Measurements from ENCODE around the gene PI4KA.
"Not testable (repeated sequence)": the region's sequence is repeated elsewhere in the genome, so short reads cannot be mapped to it uniquely, and the experiment has no call there.

Gene PI4KA

DNA sequence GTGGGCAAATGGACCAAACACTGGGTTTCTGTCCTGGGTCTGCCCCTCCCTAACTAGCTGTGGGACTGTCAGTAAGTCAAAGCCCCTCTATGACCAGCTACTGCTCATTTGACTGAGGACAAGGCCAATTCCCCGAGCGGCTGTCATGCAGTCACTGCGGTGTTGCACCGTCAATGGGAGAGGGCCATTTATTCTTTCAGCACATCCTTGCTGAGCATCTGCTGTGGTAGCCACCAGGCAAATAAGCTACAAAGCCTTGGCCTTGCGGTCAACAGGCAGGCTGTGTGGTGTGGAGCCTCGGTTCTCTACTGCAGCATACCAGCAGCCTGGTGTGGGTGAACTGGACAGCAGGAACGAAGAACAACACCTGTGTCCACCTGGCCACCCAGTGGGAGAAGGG is 110.5 kb downstream of the PI4KA start:
- DNase-seq (ENCODE audit: low read depth), result no peak

DNA sequence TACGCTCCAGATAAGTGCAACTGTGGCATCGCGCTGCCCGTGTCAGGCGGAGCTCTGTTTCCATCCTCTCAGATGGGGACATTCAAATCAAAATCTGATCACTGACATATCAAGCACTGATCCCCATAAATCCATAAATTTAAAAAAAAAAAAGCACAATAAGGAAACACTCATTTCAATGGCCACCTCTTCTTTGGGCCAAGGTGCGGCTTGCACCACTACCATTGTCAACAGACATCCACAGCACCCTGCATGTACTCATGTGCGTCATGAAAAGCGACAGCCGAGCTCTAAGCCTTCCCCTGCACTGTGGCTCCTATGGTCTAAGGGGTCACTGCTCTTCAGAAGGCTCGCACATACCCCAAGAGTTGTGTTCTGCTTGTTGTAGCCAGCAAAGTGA is 111.4 kb downstream of the PI4KA start:
- DNase-seq (ENCODE audit: low read depth), result no peak

DNA sequence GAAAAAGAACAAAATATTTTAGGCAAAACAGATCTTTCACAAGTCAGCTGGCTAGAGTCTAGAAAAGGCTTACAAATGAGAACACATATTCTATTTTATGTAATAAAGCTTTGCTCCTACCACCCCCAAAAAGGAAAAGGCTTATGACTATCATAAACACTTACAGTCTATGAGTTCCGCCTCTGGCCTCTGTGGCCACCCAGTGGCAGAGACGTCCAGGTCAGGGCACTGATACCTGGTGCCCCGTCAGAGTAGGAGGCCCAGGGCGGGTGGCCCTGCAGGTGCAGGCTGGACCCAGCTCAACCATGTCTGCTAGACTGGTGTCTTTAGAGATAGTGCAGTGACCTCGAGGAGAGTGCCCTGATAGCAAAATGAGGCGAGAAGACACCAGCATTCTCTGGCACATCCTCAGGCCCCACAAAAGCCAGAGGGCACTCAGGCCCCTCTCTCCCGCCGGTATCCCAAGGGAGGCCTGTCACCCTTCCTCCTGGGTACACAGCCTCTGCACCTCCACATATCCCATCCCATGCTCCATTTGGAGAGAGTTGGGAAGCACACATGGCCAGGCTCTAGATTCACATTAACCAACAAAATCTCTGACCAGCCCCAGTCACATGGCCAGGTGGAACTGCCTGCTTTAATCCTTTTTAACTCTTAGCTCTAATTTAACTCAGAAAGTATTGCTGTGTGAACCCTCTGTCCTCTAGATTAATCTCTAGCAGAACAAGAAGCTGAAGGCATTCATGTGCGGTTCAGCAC is 112.0 kb downstream of the PI4KA start:
- DNase-seq (ENCODE audit: low read depth), result no peak

DNA sequence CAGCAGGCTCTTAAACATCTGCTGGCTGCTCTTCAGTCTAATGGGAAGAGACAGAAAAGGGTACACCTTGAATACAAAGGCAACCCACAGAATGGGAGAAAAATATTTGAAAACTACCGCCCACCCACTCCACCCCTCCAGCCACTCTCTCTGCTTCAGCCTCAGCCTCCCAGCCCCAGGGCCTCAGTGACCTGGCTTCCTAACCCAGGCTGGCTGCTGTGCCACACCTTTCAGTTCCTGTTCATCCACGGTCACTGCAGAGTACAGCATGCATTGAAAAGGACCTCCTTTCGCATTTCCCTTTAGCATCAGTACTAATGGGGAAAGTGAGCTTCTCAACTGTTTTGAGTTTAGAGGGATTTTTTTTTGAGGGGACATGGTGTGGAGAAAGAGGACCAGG is 113.5 kb downstream of the PI4KA start:
- no peak for DNase-seq (ENCODE audit: low read depth)

DNA sequence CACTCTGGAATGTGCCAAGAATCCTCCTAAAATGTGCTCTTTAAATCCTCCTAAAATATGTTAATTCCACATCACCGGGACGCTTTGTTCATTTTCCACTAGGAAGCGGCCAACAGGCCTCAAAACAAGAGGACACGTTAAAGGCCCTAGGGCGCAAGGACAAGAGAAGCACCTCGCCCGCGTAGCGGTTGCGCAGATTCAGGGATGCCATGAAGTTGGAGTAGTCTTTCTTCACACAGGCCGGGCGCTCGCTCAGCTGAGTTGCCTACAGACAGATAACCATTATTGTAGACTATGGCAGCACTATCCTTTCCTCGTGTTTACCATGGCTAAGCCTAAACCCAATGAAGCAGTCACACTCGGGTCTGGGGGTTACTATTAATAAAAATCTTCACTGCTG is 114.2 kb downstream of the PI4KA start:
- no peak for DNase-seq (ENCODE audit: low read depth)

DNA sequence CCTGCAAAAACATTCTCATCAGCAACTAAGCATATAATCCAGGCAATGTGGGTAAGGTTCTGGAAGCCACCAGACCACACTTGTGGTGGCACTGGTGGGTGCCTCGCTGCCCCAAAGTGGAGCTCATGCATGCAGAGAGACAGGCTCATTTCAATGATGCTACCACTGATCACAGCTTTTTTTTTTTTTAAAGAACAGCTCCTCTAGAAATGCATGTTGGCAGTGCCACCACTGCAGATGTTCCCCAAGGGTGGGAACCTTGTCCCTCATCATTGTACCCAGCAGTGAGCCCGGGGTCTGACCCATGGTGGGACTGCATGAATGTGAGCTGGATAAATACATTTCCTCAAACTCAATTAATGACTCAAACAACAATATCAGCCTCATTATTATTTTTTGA is 115.8 kb downstream of the PI4KA start:
- DNase-seq (ENCODE audit: low read depth), result no peak

DNA sequence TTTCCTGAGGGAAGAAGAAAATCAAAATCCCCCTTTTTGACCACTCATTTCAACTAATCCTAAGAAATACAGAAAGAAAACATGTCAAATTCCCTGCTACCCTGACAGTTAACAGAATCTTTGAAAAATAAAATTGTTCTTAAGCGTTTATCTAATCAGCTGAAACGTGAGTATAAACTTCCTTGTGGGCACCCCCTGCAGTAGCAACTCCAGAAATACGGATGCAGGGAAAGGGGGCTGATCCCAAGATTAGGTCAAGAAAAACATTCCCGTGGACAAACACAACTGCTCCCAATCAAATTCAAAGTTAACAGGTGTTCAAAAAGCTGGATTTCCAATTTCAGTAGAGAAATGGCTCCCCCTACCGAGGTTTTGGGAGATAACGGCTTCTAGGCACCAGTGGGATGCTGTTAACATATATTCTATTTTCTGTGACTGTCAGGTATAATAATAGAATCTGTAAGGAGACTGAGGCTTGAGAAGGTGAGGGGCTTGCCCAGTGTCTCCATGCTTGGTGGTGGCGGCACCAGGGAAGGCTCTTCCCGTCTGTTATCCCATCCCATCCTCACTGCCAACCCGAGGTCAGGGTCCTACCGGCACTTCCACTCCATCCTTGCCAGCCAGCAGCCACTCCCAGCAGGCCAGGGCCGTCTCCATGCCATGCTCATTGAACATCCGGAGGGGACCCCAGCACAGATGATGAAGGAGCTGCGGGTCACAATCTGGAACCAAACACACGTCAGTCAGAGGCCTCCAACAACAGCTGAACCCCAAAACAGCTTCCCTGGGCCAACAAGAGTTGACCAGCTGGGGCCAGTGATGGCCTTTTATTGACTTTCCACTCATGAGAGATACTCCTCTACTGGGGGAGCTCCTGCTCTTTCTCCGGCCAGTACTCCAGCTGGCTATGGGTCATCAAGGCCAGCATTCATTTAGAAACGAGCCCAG is 116.7 kb downstream of the PI4KA start:
- DNase-seq (ENCODE audit: low read depth), result no peak

DNA sequence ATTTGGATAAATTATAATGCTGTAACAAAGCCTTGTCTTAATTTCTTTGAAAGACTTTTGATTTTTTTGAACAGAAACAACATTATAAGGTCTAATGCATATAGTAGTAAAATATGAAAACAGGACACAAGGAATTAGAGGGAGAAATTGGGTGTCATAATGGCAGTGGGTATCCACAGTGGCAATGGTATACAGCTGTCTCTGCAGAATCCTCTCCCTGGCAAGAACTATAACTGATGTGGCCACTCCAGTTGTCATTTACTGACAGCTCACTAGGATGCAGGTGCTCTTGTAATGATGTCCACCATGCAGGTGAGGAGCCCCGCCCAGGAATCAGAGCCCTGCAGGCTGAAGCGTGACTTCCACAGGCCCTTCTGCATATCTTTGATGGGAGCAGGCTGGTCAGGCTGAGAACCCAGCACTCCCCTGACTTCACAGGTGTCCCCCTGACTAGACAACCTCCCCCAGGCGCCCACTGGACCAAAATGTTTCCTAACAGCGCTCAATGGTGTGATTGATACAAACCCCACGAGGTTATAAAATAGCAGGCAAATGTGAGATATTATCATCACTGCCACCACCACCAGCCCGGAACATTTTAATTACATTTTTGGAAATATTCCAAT is 117.5 kb downstream of the PI4KA start:
- DNase-seq (ENCODE audit: low read depth), result no peak

DNA sequence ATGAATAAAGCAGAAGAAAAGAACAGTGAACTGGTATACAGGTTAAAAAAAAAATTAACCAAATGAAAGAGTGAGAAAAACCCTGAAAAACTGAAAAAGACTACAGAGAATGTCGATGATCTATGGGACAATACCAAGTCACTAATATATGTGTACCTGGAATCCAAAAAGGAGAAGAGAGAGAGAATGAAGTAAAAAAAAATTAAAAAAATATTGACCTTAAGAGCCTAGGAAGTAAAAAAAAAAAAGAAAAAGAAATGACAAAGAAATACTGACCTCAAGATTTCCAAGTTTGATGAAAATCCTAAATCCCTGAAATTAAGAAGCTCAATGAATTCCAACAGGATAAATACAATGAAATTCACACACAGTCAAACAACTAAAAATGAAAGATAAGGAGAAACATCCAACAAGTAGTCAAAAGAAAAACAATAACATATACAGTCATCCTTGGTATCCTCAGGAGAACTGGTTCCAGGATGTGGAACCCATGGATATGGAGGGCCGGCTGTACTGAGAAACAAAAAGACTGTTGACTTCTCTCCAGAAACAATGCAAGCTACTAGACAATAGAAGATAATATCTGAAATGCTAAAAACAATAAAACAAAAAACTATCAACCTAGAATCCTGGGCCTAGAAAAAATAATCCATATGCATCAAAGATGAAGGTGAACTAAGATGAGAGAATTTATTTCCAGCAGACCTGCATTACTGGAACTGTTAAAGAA is 118.2 kb downstream of the PI4KA start:
- DNase-seq (ENCODE audit: low read depth), result no peak

DNA sequence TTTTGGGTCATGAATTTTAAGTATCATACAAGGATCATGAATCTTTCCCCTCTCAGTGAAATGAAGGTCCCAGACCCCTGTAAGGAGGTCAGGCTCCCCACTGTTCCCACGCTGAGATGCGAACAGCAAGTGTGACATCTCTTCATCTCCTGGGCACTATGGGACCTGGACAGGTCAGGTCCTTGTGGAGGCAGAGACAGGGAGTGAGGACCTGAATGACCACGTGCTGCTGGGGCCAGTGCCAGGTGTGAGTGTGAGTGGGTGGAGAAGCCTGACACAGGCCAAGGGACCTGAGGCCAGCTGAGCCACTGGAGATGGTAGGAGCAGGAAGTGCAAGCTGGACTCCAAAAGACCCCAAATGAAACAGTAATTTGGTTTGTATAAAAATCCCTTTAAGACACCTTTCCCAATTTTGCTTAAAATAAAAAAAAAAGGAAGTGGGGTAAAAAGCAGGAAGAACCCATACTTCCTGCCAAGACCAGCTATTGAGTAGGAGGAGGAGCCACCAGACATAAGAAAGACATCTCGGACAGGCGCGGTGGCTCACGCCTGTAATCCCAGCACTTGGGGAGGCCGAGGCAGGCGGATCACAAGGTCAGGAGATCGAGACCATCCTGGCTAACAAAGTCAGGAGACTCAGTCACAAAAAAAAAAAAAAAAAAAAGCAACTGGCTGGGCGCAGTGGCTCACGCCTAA is 120.1 kb downstream of the PI4KA start:
- peak; percentile 12 for DNase-seq (ENCODE audit: low read depth)

DNA sequence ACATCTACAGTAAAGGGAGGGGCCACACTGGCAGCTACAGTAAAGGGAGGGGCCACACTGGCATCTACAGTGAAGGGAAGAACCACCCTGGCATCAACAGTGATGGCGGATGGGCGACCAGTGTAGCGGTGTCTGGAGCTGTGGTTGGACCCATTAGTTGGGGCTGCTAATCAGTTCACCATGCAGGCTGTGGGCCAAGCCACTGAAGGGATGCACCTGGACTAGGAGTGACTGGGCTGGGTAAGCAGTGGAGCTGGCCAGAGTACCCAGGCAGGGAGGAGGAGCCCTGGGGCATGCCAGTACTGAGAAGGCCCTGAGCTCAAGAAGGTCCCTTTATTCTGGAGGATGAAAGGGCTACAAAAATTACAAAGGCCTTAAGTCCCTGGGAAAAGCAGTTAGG is 121.7 kb downstream of the PI4KA start:
- not testable (repeated sequence) for DNase-seq (ENCODE audit: low read depth)

DNA sequence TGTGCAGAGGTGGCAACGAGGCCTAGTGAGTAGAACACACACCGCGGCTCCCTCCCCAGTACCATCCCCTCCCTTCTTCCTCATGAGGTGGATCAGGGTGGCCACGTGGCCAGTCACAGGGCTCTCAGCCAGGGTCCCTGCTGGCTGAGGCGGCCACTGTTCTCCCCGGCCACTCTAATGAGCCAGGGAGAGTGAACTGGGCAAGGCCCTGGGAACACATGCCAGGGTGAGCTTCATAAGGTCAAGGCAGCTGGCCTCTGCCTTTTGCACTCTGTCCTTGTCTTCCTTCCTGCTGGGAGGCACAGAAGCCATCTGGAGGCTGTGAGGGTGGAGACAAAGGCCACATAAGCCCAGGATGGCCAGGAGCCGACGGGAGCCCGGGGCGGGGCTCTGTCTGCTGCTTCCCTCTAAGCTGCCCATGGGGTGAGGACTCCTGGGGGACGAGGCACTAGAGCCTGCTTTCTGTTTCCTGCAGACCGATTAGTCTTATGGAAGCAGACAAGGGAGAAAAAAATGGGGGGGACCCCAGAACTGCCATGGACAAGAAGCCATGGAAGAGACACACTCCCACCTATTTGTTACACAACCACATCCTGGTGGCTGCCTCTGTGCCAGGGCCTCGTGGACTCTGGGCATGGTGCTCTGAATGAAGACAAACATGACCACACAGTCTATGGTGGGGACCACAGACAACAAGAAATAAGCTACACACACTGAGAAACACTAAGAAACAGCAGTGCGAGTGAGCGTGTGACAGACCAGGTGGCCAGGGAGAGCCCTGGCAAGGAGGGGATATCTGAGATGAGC is 123.1 kb downstream of the PI4KA start:
- not testable (repeated sequence) for DNase-seq (ENCODE audit: low read depth)

DNA sequence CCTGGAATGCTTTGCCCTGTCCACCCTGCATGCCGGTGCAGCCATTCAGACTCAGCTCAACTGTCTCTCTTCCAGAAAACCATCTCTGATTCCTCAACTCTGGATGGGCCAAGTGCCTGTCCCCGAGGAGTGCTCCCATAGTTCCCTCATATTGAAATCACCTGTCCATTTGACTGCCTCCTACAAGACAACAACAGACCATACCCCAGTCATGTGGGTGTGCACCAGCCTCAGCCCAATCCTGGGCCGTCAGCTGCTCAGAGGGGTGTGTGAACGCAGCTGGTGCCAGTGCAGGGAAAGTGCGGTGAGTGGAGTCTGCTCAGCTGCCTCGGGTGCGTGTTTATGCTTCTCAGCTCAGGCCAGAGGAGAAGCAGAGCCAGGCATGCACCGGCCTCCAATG is 126.2 kb downstream of the PI4KA start:
- DNase-seq (ENCODE audit: low read depth), result not testable (repeated sequence)

DNA sequence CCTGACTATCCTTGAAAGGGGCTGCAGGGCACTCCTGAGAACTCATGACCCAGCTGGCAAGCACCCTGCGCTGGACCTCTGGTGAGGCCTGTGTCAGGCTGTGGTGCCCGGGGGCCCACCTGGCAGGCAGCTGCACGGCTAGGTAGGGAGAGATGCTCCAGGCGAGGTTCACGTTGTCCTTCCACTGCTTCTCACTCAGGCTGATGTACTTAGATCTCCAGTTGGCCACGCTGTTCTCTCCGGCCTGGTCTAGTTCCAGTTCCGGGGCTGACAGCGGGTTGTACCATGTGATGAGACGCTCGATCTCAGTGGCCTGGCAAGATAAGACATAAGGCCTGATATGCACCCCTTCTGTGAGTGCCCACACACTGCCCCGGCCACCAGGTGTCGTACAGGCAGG is 129.4 kb downstream of the PI4KA start:
- DNase-seq (ENCODE audit: low read depth), result no peak

DNA sequence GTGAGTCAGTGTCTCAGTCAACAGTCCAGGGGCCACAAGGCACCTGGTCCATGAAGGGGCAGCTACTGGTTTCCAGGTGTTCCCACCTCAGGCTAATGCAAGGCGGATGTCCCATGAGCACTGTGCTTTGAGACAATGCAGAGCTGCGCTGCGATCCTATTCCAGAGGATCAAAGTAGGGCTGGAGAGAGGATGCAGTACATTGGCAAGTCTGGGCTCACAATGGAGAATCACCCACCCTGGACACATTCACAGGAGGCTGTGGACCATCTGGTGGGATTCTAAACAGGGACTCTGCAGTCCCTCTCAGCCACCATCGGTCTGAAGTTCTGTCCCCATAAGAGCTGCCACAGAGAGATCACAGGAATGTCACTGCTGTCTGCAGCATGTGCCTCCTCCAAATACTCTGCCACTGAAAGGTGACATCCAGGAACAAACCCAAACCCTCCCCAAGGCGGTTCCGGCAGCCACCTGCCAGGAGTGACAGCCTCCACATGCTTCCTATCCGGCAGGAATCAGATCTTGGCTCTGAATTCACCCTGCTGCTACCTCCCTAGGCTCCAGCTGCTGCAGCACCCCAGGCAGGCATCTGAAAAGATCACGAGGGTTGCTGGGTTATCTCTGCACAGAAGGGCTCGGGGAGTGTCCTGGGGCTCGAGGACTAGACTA is 130.0 kb downstream of the PI4KA start:
- no peak for DNase-seq (ENCODE audit: low read depth)

DNA sequence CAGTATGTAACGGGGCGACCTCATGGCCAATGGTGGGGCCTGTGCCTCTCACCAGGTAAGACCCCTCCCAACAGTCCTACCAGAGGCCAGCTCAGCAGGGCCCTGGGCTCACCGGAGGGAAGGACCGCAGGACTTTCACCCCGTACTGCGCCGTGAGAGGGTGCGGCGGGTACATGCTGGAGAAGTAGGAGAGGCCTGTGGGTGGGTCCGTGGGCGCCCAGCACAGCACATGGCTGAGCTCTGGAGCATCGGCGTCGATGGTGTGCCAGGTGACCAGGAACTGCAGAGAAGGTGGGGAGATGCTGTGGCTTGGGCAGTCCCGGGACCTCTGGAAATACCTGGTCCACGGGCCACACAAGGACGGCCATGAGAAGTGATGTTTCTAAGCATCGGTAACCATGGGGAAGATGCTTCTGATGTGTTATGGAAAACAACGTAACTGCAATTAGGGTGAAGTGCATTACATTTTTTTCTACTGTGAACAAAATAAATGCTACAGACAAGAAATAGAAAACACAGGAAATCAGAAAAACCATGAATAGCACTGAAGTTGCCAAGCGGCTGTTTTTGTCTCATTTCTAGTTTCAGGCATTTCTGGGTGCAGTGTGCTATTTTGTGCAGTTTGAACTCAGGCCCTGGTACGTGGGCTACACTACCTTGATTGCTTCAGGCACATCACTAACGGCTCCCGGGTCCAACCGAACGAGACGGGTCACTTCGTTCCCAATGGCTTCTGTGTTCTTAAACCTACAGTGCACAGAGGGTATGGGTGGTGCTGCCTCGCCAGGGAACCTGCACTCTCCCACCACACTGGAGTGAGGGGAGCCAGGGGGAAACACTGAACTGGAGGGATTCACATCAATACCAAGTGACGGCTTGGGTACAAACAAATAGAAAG is 131.2 kb downstream of the PI4KA start:
- DNase-seq (ENCODE audit: low read depth), result no peak

DNA sequence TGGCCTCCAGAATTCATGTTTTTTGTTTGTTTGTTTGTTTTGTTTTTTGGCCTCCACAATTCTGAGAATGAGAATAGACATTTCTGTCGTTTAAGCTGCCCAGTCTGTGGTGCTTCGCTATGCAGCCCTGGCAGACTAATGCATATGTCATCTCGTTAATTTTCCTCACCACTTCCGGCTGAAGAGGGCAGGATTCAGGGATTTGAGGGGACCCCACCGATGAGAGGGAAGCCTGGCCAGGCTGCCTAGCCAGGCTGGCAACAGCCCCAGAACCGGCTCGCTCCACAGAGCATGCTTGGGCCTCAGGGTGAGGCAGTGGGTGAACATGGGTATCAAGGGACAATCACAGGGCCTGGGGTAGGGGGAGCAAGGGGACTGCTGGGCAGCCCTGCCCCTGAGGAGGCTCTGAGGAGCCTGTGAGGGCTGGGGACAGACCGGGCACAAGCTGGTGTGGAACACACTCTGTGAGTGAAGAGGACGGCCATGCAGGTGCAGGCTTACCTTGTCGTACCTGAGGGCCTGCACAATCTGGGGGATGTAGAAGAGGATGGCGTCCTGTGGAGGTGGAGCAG is 132.5 kb downstream of the PI4KA start:
- DNase-seq (ENCODE audit: low read depth), result no peak

DNA sequence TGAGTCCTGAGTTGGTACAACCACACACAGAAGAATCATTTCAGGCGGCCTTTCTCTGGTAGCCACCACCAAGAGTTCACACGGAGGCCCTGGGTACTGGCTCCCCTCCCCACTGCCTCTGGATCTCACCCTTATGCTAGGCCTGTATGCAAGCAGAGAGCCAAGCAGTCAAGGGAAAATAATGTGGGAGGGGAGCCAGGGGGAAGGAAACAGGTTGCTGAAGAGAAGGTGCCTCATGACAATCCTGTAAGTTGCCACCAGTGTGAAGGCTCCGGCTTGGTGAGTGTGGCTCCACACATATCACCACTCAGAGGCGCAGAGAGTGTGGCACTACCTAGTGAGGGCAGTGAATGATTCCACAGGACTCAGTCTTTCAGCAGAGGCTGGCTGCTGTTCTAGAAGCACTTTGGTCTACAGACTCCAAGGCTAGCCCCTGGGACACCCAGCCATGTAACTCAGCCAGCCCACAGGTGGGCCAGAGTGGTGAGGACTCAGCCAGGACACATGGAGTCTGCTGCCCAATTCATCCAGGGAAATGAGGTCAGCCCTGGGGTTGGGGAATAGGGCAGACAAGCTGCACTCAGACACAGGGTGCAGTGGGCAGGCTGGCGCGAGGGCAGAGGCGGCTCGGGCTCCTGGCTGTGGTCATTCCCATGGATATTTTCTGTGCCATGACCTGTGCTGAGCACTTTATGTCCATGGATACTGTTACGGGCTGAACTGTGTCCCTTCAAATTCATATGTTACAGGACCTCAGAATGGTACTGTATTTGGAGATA is 133.7 kb downstream of the PI4KA start:
- no peak for DNase-seq (ENCODE audit: low read depth)
